HG02798 (cell line): Measurements from ENCODE around the gene ERC2.
A peak's percentile ranks its signal among the peaks of the same experiment; 100 is the strongest.

Source experiments
- ATAC-seq: cut with Tn5 transposase; IDR thresholded peaks from one replicate; pipeline ENCODE4 v1.9.1; 2021; ENCODE audit warnings: mild to moderate bottlenecking; ENCODE audit not compliant: unreplicated experiment, poor library complexity

The ERC2 gene

GRCh38 chr3:55534876-55535275 is 933.4 kb downstream of the ERC2 start:
- no peak for ATAC-seq

- no peak for ATAC-seq
These were observed 935.5 kb downstream of the ERC2 start for GRCh38 chr3:55532806-55533205.

GRCh38 chr3:55531321-55531720 is 936.9 kb downstream of the ERC2 start:
- ATAC-seq, result no peak

GRCh38 chr3:55527361-55527760 is 940.9 kb downstream of the ERC2 start:
- ATAC-seq, result no peak

- ATAC-seq, result no peak
These were observed 941.8 kb downstream of the ERC2 start for GRCh38 chr3:55526332-55527030.

GRCh38 chr3:55525436-55525835 is 942.8 kb downstream of the ERC2 start:
- no peak for ATAC-seq

- ATAC-seq, result no peak
These were observed 943.6 kb downstream of the ERC2 start for GRCh38 chr3:55524565-55525244.

- ATAC-seq, result no peak
These were observed 944.8 kb downstream of the ERC2 start for GRCh38 chr3:55523471-55523870.

GRCh38 chr3:55521738-55522421 is 946.4 kb downstream of the ERC2 start:
- no peak for ATAC-seq

GRCh38 chr3:55521064-55521737 is 947.1 kb downstream of the ERC2 start:
- no peak for ATAC-seq

- ATAC-seq, result no peak
These were observed 949.2 kb downstream of the ERC2 start for GRCh38 chr3:55519019-55519418.

GRCh38 chr3:55518451-55518850 is 949.8 kb downstream of the ERC2 start:
- no peak for ATAC-seq

GRCh38 chr3:55516392-55517030 is 951.8 kb downstream of the ERC2 start:
- peak; percentile 35 for ATAC-seq

- no peak for ATAC-seq
These were observed 952.6 kb downstream of the ERC2 start for GRCh38 chr3:55515550-55516246.

GRCh38 chr3:55514962-55515361 is 953.3 kb downstream of the ERC2 start:
- ATAC-seq, result no peak

GRCh38 chr3:55512571-55513343 is 955.5 kb downstream of the ERC2 start:
- no peak for ATAC-seq

- no peak for ATAC-seq
These were observed 956.2 kb downstream of the ERC2 start for GRCh38 chr3:55511895-55512570.

- ATAC-seq, result no peak
These were observed 959.9 kb downstream of the ERC2 start for GRCh38 chr3:55508335-55508734.

- ATAC-seq, result no peak
These were observed 960.5 kb downstream of the ERC2 start for GRCh38 chr3:55507808-55508207.
